HepG2 (cell line): ENCODE results near the gene COQ5. TPM values are rescaled to one million over a fixed set of nuclear protein-coding genes. Genes with fewer than 3 reads are reported as not detected.

Experiments
- ATAC-seq: fragments of 200-7000 bp; cut with Tn5 transposase; 3 replicates; pipeline ENCODE4 v1.9.1; 2020; ENCODE audit warnings: mild to moderate bottlenecking, moderate library complexity
- BruUV-seq: library from RNA; stranded (reverse); fragments of 400-500 nt; replicated peaks from 2 replicates; lab custom pipeline; 2021; lab: Mats Ljungman, UMichigan
- CTCF ChIA-PET: fragments of 300-600 bp; formaldehyde crosslinking; extraction: SDS; loops from one replicate; lab custom pipeline; 2021; ENCODE audit warnings: low total read pairs, inconsistent platforms, low intra/inter-chr PET ratio; lab: Yijun Ruan, JAX
- POLR2A ChIA-PET: fragments of 350-600 bp; sonication (Branson Sonifier 250); formaldehyde crosslinking; loops from one replicate; lab custom pipeline; 2020; ENCODE audit warnings: antibody characterized with exemption, inconsistent platforms; lab: Yijun Ruan, JAX
- DNase-seq: peaks from one replicate; pipeline ENCODE4 v3.0.0-alpha.2; 2015; ENCODE audit warnings: low spot score
- FAIRE-seq: peaks from 3 replicates; lab custom pipeline; 2011; peaks lifted over from hg19 to GRCh38; lab: Jason Lieb, UNC
- H2AFZ ChIP-seq: one replicate; pipeline ENCODE4 v1.6.1; 2011; ENCODE audit warnings: low read length, inconsistent platforms
- H3K27ac ChIP-seq: fragments of 300-600 bp; 3 replicates; pipeline ENCODE4 v1.8.0; 2011; ENCODE audit warnings: mixed run types, mild to moderate bottlenecking, mixed read lengths, low read length, inconsistent platforms; ENCODE audit not compliant: insufficient read depth; ENCODE audit errors: extremely low read length
- H3K27me3 ChIP-seq, 2 experiments: fragments of 200-600 bp in 1 of 2; 2 replicates in 1 of 2; 3 replicates in 1 of 2; pipeline versions ENCODE4 v1.6.0 to v1.8.0; 2011; ENCODE audit warnings: low read length in 2 of 2, mild to moderate bottlenecking in 2 of 2, moderate library complexity in 2 of 2, inconsistent platforms in 1 of 2; ENCODE audit not compliant: insufficient read depth in 2 of 2, control insufficient read depth in 1 of 2
- H3K36me3 ChIP-seq, 2 experiments: fragments of 200-600 bp in 1 of 2; replicated peaks in 1 of 2; 2 replicates in 1 of 2; 3 replicates in 1 of 2; pipeline versions ENCODE4 v1.5.1 to v1.8.0; 2011; ENCODE audit warnings: low read length in 2 of 2, inconsistent platforms in 1 of 2; ENCODE audit not compliant: insufficient read depth in 2 of 2, control insufficient read depth in 1 of 2
- H3K4me1 ChIP-seq: 2 replicates; pipeline ENCODE4 v1.5.1; 2012; ENCODE audit warnings: low read length, inconsistent platforms; ENCODE audit not compliant: insufficient read depth
- H3K4me2 ChIP-seq: 2 replicates; pipeline ENCODE4 v1.6.0; 2011; ENCODE audit warnings: low read depth, low read length, inconsistent platforms
- H3K4me3 ChIP-seq, 3 experiments: fragments of 200-600 bp in 1 of 3; sonication (generic), shearing (Covaris generic) in 1 of 3; replicated peaks in 1 of 3; 2 replicates each; pipeline ENCODE4 v1.5.1; 2011 to 2016; ENCODE audit warnings: low read length in 3 of 3, inconsistent platforms in 2 of 3, low read depth in 2 of 3, mild to moderate bottlenecking in 2 of 3, control low read depth in 1 of 3, mixed read lengths in 1 of 3; ENCODE audit not compliant: insufficient read depth in 1 of 3
- H3K79me2 ChIP-seq: one replicate; pipeline ENCODE4 v1.6.1; 2011; ENCODE audit warnings: low read length, inconsistent platforms; ENCODE audit not compliant: insufficient read depth
- H3K9ac ChIP-seq: 2 replicates; pipeline ENCODE4 v1.6.0; 2011; ENCODE audit warnings: mild to moderate bottlenecking, low read depth, low read length, inconsistent platforms; ENCODE audit not compliant: insufficient read depth
- H3K9me3 ChIP-seq: 2 replicates; pipeline ENCODE4 v1.5.1; 2012; ENCODE audit warnings: mild to moderate bottlenecking, low read length
- H4K20me1 ChIP-seq: 2 replicates; pipeline ENCODE4 v1.6.0; 2011; ENCODE audit warnings: inconsistent platforms, mild to moderate bottlenecking, low read length, moderate library complexity; ENCODE audit not compliant: insufficient read depth
- ARNT2 ChIP-seq: sonication (generic); formaldehyde crosslinking; IDR thresholded peaks from 2 replicates; pipeline ENCODE4 v1.8.0; 2022; ENCODE audit warnings: mild to moderate bottlenecking, low read depth, missing genetic modification reagents, moderate library complexity
- KDM1A ChIP-seq: IDR thresholded peaks from 2 replicates; pipeline ENCODE4 v1.6.1; 2016; ENCODE audit warnings: missing compliant biosample characterization
- NFE2 ChIP-seq: sonication (generic); formaldehyde crosslinking; IDR thresholded peaks from 2 replicates; pipeline ENCODE4 v1.4.0; 2020; ENCODE audit warnings: missing genetic modification reagents
- SOX5 ChIP-seq: IDR thresholded peaks from 2 replicates; pipeline ENCODE4 v1.6.1; 2016; ENCODE audit warnings: borderline replicate concordance
- SRSF9 ChIP-seq: fragments of 200-400 bp; formaldehyde crosslinking; IDR thresholded peaks from 2 replicates; pipeline ENCODE4 v1.6.1; 2018; ENCODE audit warnings: borderline replicate concordance, mild to moderate bottlenecking, low read depth, low read length; ENCODE audit not compliant: insufficient read depth, poor library complexity, severe bottlenecking
- USF2 ChIP-seq, 2 experiments: sonication (generic) in 1 of 2; formaldehyde crosslinking in 1 of 2; IDR thresholded peaks; 2 replicates each; pipeline versions ENCODE4 v1.5.1 to v1.6.1; 2011 to 2020; ENCODE audit warnings: borderline replicate concordance in 1 of 2, low read depth in 1 of 2, low read length in 1 of 2, mild to moderate bottlenecking in 1 of 2, missing genetic modification reagents in 1 of 2, moderate library complexity in 1 of 2
- WIZ ChIP-seq: sonication (generic); formaldehyde crosslinking; IDR thresholded peaks from 2 replicates; pipeline ENCODE4 v1.5.1; 2020; ENCODE audit warnings: mild to moderate bottlenecking, missing genetic modification reagents
- ZBED4 ChIP-seq: sonication (generic); formaldehyde crosslinking; IDR thresholded peaks from 2 replicates; pipeline ENCODE4 v1.4.0; 2020; ENCODE audit warnings: missing genetic modification reagents, borderline replicate concordance
- ZBTB7A ChIP-seq: sonication (generic); formaldehyde crosslinking; IDR thresholded peaks from 2 replicates; pipeline ENCODE4 v1.8.0; 2022; ENCODE audit warnings: mild to moderate bottlenecking, missing genetic modification reagents
- ZFP41 ChIP-seq: sonication (generic); formaldehyde crosslinking; IDR thresholded peaks from 2 replicates; pipeline ENCODE4 v1.4.0; 2020; ENCODE audit warnings: mild to moderate bottlenecking, missing genetic modification reagents, borderline replicate concordance
- ZFP90 ChIP-seq: sonication (generic); formaldehyde crosslinking; IDR thresholded peaks from 2 replicates; pipeline ENCODE4 v1.8.0; 2022; ENCODE audit warnings: missing genetic modification reagents, mild to moderate bottlenecking, inconsistent platforms, borderline replicate concordance
- ZNF3 ChIP-seq: IDR thresholded peaks from 2 replicates; pipeline ENCODE4 v1.7.0; 2017; ENCODE audit warnings: inconsistent platforms
- ZNF446 ChIP-seq: sonication (generic); formaldehyde crosslinking; IDR thresholded peaks from 2 replicates; pipeline ENCODE4 v1.5.0; 2020; ENCODE audit warnings: mild to moderate bottlenecking, missing genetic modification reagents
- WGBS: methylation state at CpG from one replicate; pipeline ENCODE4 v1.1.6; 2017; ENCODE audit warnings: low lambda C conversion rate; 5-methylcytosine and 5-hydroxymethylcytosine counted together
- in situ Hi-C: cut with HindIII; loops from 2 replicates; pipeline ENCODE4 v1.10.0; 2017; ENCODE audit warnings: low pct_unique_long_range_greater_than_20kb; ENCODE audit not compliant: extremely low pct_ligation_motif_present
- intact Hi-C: fragments of 100-400 bp; cut with micrococcal nuclease; formaldehyde crosslinking; loops from one replicate; pipeline ENCODE4 v1.10.0; 2022; ENCODE audit not compliant: unreplicated experiment
- polyA plus RNA-seq, 8 experiments: library from polyadenylated mRNA; depleted of rRNA in 3 of 8; stranded (reverse) in 7 of 8; unstranded in 1 of 8; fragments of >200 nt; fragmentation: Illumina TruSeq in 4 of 8; extraction: Trizol in 4 of 8; gene quantifications; 2 replicates each; pipeline versions ENCODE4 v1.2.1 to v1.2.3, GENCODE V29; 2011 to 2016; ENCODE audit warnings: low read depth in 4 of 8, missing spikeins in 1 of 8, mixed read lengths in 1 of 8; ENCODE audit not compliant: insufficient read depth in 1 of 8
- total RNA-seq, 5 experiments: library from RNA; depleted of rRNA; stranded (reverse); fragments of >200 nt; fragmentation: Illumina TruSeq; extraction: Trizol; gene quantifications; 2 replicates each; pipeline ENCODE4 v1.2.3, GENCODE V29; 2016; ENCODE audit warnings: low read depth in 1 of 5

Gene COQ5
- total and polyA plus RNA-seq, 2 of the 13 experiments (the other 11 are each of a cell fraction or from before 2014, with no cell fraction given) = 36.4 to 41.5 TPM

GRCh38 chr12:120468325-120468820 is 60.6 kb downstream of the COQ5 start (continued):
- TF ChIP-seq ZBTB7A = no peak
- no peak for TF ChIP-seq USF2 (IDR thresholded peaks at IDR 0.05; ENCODE audit: low read depth, low read length)
- TF ChIP-seq USF2 (CRISPR knock-in tag; IDR thresholded peaks at IDR 0.05; ENCODE audit: borderline replicate concordance) = no peak
- TF ChIP-seq, all 625 proteins: peak for 20

- 97% methylated on average over 6 of the region's 6 CpGs for WGBS
- H2AFZ ChIP-seq = no peak overlapping the region
- in situ Hi-C loops = no loop called here
- no peak overlapping the region for H3K27ac ChIP-seq
- ChIA-PET CTCF (no interaction called here), POLR2A (interaction anchor here (1.0 to 1.9 kb wide), 7 partner anchors 9 to 30 kb away, joined by 3 to 9 read pairs (median 5); partner anchors contain the start of genes COX6A1, GATC and TRIAP1)
- peak overlapping the region; percentile 86 for H3K4me2 ChIP-seq
- peaks cover 46% of the 10 kb centered on the region for H3K4me1 ChIP-seq
- DNase-seq (no peak), FAIRE-seq (no peak)
- intact Hi-C loops = loop anchor here (2.0 kb wide), 1 partner anchor 29 kb away; the partner anchor contains the start of gene COX6A1
- H3K4me3 ChIP-seq = no peak overlapping the region; a peak in 1 of 6 replicates
- BruUV-seq = no TSS peak
- no peaks in the 10 kb centered on the region; a peak in 1 of 5 replicates for H3K27me3 ChIP-seq
- H4K20me1 ChIP-seq = peaks cover 30% of the 10 kb centered on the region
- H3K9ac ChIP-seq = peak overlapping the region; percentile 90; the same call in 1 of the 2 replicates
- TF ChIP-seq NFE2 (CRISPR knock-in tag) (no peak), ZBED4 (CRISPR knock-in tag) (no peak), WIZ (CRISPR knock-in tag) (no peak), ARNT2 (CRISPR knock-in tag) (no peak), ZFP90 (CRISPR knock-in tag) (no peak), ZNF3 (CRISPR knock-in tag) (no peak), SOX5 (no peak), ZNF446 (CRISPR knock-in tag) (no peak), KDM1A (CRISPR knock-in tag) (no peak), SRSF9 (no peak), ZFP41 (CRISPR knock-in tag) (no peak)
- TF ChIP-seq, all 625 proteins: peak for 0
- no peak for ATAC-seq
- H3K9me3 ChIP-seq = no peaks in the 10 kb centered on the region
- H3K36me3 ChIP-seq = peaks cover 17 to 43% of the 10 kb centered on the region in 2 experiments
- H3K79me2 ChIP-seq = peaks cover 46% of the 10 kb centered on the region
Measured at GRCh38 chr12:120467439-120467838, 61.5 kb downstream of the COQ5 start.
